Activated CD8-positive, alpha-beta T cell treated with anti-CD3 and anti-CD28 coated beads for 36 hours (primary cell): ENCODE results near the gene MED8. TPM values are rescaled to one million over a fixed set of nuclear protein-coding genes. Genes with fewer than 3 reads are reported as not detected.
"Not testable (repeated sequence)": the region's sequence is repeated elsewhere in the genome, so short reads cannot be mapped to it uniquely, and the experiment has no call there.

Experiments used
- ATAC-seq: fragments of 200-7000 bp; cut with Tn5 transposase; one replicate; pipeline ENCODE4 v1.10.0; 2021; ENCODE audit warnings: mild to moderate bottlenecking, moderate library complexity
- CTCF ChIA-PET: fragments of 350-600 bp; sonication (Branson Sonifier 250); formaldehyde crosslinking; loops from one replicate; lab custom pipeline; 2021; ENCODE audit warnings: antibody characterized with exemption; lab: Charles Lee
- POLR2A ChIA-PET: fragments of 350-600 bp; sonication (Branson Sonifier 250); formaldehyde crosslinking; loops from one replicate; lab custom pipeline; 2021; ENCODE audit warnings: antibody characterized with exemption; lab: Charles Lee
- DNase-seq: peaks from one replicate; pipeline ENCODE4 v3.0.0-alpha.2; 2020
- H3K27ac Mint-ChIP-seq: one replicate; pipeline ENCODE4 v1.8.0; 2021; ENCODE audit warnings: mild to moderate bottlenecking, mixed read lengths
- H3K27me3 Mint-ChIP-seq: one replicate; pipeline ENCODE4 v1.8.0; 2021; ENCODE audit warnings: mixed read lengths
- H3K36me3 Mint-ChIP-seq: one replicate; pipeline ENCODE4 v1.8.0; 2021; ENCODE audit warnings: low read depth, mixed read lengths
- H3K4me1 Mint-ChIP-seq: one replicate; pipeline ENCODE4 v1.8.0; 2021; ENCODE audit warnings: low read depth, mixed read lengths
- H3K4me3 Mint-ChIP-seq: one replicate; pipeline ENCODE4 v1.8.0; 2021; ENCODE audit warnings: mild to moderate bottlenecking, moderate library complexity, mixed read lengths
- H3K9me3 Mint-ChIP-seq: one replicate; pipeline ENCODE4 v1.8.0; 2021; ENCODE audit warnings: mixed read lengths
- intact Hi-C: fragments of 100-400 bp; cut with micrococcal nuclease; formaldehyde crosslinking; loops from one replicate; pipeline ENCODE4 v1.10.0; 2022
- total RNA-seq, 2 experiments: library from RNA; stranded (reverse); gene quantifications; one replicate each; pipeline ENCODE4 v1.2.3, GENCODE V29; 2021
- TF ChIP-seq, protein P1 (sequence below): fragments of 200-600 bp; IDR thresholded peaks from one replicate; pipeline ENCODE4 v1.8.0; 2022; ENCODE audit warnings: antibody characterized with exemption, mild to moderate bottlenecking

MED8 gene
- total RNA-seq, 2 experiments from 2014 or later: 33.5 to 34.5 TPM

DNA sequence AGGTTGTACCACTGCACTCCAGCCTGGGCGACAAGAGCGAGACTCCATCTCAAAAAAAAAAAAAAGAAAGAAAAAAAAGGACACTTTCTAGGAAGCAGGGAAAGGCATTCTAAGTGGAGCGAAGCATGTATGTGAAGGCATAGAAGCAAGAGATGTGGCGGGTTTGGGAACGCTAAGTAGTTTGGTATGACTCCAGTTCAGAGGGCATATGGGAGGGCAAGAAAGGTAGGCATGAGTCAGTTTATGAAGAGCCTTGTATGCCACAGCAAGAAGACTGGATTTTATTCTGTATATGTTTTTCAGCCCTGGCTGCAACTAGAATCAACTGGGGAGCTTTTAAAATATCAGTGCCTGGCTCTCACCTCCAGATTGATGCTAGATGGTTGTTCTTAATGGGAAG, 17.4 kb downstream of the MED8 start:
- TF ChIP-seq, protein P1, sequence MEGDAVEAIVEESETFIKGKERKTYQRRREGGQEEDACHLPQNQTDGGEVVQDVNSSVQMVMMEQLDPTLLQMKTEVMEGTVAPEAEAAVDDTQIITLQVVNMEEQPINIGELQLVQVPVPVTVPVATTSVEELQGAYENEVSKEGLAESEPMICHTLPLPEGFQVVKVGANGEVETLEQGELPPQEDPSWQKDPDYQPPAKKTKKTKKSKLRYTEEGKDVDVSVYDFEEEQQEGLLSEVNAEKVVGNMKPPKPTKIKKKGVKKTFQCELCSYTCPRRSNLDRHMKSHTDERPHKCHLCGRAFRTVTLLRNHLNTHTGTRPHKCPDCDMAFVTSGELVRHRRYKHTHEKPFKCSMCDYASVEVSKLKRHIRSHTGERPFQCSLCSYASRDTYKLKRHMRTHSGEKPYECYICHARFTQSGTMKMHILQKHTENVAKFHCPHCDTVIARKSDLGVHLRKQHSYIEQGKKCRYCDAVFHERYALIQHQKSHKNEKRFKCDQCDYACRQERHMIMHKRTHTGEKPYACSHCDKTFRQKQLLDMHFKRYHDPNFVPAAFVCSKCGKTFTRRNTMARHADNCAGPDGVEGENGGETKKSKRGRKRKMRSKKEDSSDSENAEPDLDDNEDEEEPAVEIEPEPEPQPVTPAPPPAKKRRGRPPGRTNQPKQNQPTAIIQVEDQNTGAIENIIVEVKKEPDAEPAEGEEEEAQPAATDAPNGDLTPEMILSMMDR: no peak
- DNase-seq: no peak
- H3K4me3 Mint-ChIP-seq: no peak overlapping the region
- H3K27ac Mint-ChIP-seq: no peak overlapping the region
- intact Hi-C loops: no loop called here
- ChIA-PET POLR2A (no interaction called here), CTCF (interaction anchor here (1.0 kb wide), 1 partner anchor 11 kb away, joined by 3 read pairs; no protein-coding TSS in a partner anchor)
- ATAC-seq: no peak
- H3K27me3 Mint-ChIP-seq: no peaks in the 10 kb centered on the region
- H3K9me3 Mint-ChIP-seq: no peaks in the 10 kb centered on the region
- peaks cover 9% of the 10 kb centered on the region for H3K36me3 Mint-ChIP-seq
- H3K4me1 Mint-ChIP-seq: peaks cover 9% of the 10 kb centered on the region

DNA sequence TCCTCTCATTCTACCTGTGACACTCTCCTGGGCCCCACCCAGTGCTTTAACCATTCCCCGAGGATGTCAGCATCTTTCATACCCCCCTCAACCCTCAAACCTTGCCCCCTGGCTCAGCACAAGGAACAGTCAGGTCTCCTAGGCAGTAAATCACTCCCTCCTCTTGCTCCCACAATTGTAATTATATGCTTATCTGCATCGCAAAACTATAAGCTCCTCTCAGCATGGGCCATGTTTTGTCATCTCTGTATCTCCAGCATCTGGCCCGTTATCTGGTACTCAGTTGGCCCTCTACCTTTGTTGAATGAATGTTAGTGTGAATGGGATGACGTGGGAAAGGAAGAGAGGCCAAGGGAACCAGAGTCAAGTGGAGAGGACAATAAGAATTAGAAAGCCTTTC, 19.0 kb downstream of the MED8 start:
- ATAC-seq: no peak
- ChIA-PET CTCF (interaction anchor here (1.0 to 1.5 kb wide), 2 partner anchors 13 to 144 kb away, joined by 4 read pairs; no protein-coding TSS in a partner anchor), POLR2A (interaction anchor here (0.6 kb wide), 1 partner anchor 44 kb away, joined by 5 read pairs; no protein-coding TSS in a partner anchor)
- Mint-ChIP-seq H3K27ac (no peak overlapping the region), H3K36me3 (peaks cover 15% of the 10 kb centered on the region), H3K4me3 (no peak overlapping the region), H3K9me3 (no peaks in the 10 kb centered on the region), H3K4me1 (peaks cover 18% of the 10 kb centered on the region), H3K27me3 (no peaks in the 10 kb centered on the region)
- DNase-seq: no peak
- TF ChIP-seq, protein P1: no peak
- intact Hi-C loops: no loop called here

DNA sequence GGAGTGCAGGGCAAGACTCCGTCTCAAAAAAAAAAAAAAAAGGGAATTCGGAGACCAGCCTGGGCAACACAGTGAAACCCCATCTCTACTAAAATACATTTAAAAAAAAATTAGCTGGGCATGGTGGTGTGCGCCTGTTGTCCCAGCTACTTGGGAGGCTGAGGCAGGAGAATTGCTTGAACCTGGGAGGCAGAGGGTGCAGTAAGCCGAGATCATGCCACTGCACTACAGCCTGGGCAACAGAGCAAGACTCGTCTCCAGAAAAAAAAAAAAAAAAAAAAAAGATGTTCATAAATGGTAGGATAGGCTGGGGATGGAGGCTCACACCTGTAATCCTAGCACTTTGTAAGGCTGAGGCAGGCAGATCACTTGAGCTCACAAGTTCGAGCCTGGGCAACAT, 19.8 kb downstream of the MED8 start:
- intact Hi-C loops, H3K4me3 Mint-ChIP-seq, H3K27ac Mint-ChIP-seq, H3K27me3 Mint-ChIP-seq, ATAC-seq, DNase-seq, H3K9me3 Mint-ChIP-seq: not testable (repeated sequence)
- POLR2A ChIA-PET: interaction anchor here (0.6 to 1.0 kb wide), 2 partner anchors 13 to 45 kb away, joined by 3 to 5 read pairs; no protein-coding TSS in a partner anchor
- Mint-ChIP-seq H3K36me3 (peaks cover 23% of the 10 kb centered on the region), H3K4me1 (peaks cover 25% of the 10 kb centered on the region)
- CTCF ChIA-PET: interaction anchor here (1.5 kb wide), 1 partner anchor 143 kb away, joined by 4 read pairs; no protein-coding TSS in a partner anchor

DNA sequence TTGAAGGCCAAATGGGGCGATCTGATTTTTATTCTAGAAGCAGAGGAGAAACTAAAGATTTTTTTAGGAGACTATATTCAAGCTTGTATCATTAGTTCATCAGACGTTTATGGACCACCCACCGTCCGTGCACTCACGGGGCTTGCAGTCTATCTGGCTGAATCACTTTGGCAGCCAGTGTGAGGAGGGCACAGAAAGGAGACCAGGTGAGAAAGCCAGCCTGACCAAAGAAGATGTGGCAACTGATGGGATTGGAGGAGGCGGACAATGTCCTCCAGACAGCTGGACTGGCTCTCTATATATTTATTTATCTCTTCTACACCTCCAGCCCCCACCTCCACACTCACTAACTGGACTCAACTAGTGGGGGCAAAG, 21.0 kb downstream of the MED8 start:
- TF ChIP-seq, protein P1: no peak
- H3K4me3 Mint-ChIP-seq: peak overlapping the region; percentile 89
- ATAC-seq: no peak
- H3K36me3 Mint-ChIP-seq: peaks cover 33% of the 10 kb centered on the region
- no peaks in the 10 kb centered on the region for H3K27me3 Mint-ChIP-seq
- intact Hi-C loops: no loop called here
- ChIA-PET POLR2A (interaction anchor here (0.8 to 3.7 kb wide), 8 partner anchors 10 to 395 kb away, joined by 3 to 29 read pairs (median 4); partner anchors contain the start of genes CDC20, MED8 and SZT2), CTCF (interaction anchor here (0.7 to 1.8 kb wide), 7 partner anchors 9 to 142 kb away, joined by 3 to 11 read pairs (median 4); partner anchors contain the start of gene CDC20)
- H3K4me1 Mint-ChIP-seq: peaks cover 25% of the 10 kb centered on the region
- peak; percentile 35 for DNase-seq
- no peaks in the 10 kb centered on the region for H3K9me3 Mint-ChIP-seq
- peak overlapping the region; percentile 84 for H3K27ac Mint-ChIP-seq

DNA sequence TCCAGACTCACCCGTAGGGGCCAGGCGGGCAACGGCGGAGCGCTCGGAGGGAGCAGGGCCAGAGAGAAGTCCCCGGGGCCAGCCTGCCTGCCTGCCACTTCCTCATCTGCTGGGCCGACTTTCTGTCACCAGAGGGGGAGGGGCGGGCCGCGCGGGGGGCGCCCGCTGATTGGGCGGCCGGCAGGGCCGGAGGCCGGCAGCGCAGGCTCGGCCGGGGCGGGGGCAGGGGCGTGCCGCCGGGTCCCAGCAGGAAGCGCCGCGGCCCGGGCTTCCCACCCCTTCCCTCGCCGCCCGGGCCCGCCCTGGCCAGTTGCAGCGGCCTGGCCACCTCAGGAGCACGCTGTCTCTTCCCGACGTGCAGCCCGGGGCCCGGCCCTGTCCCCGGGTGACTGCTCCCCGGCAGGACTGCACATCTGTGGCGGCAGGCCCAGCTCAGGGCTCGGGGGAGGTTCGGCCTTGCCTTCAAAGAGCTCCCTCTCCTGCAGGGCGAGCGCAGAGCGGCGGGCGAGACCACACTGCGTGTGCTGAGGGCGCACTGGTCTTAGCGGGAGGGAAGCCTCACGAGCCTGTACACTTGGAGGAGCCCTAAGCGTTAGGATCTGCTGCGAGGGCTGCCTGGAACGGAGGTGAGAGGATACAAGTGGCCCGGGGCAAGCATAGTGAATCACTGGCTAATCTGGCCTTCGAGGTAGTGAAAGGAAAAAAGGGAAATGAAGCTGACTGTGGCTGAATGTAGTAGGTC, 21.5 kb downstream of the MED8 start, which contains the start of gene ELOVL1:
ELOVL1 (minus strand) TSS at position 108 of the 742 bp plus-strand sequence. CDS start 2,402 bp downstream, outside the sequence.
- H3K4me3 Mint-ChIP-seq: peak within 1 kb of the TSS; percentile 95
- POLR2A ChIA-PET: interaction anchor here (0.8 to 3.7 kb wide), 9 partner anchors 10 to 396 kb away, joined by 3 to 29 read pairs (median 5); partner anchors contain the start of genes CDC20, MED8 and SZT2
- intact Hi-C loops: no loop called here
- peak; percentile 93 for DNase-seq
- H3K36me3 Mint-ChIP-seq: peaks cover 38% of the 10 kb centered on the region
- peak; percentile 86 for ATAC-seq
- TF ChIP-seq, protein P1: no peak
- peak within 1 kb of the TSS; percentile 89 for H3K27ac Mint-ChIP-seq
- CTCF ChIA-PET: interaction anchor here (0.7 to 1.8 kb wide), 7 partner anchors 9 to 141 kb away, joined by 3 to 11 read pairs (median 4); partner anchors contain the start of gene CDC20
- no peaks in the 10 kb centered on the region for H3K9me3 Mint-ChIP-seq
- no peaks in the 10 kb centered on the region for H3K27me3 Mint-ChIP-seq
- H3K4me1 Mint-ChIP-seq: peaks cover 26% of the 10 kb centered on the region
